NCI-H446 treated with DMSO at 0.1 percent for 48 hours (cell line): ENCODE data around the gene DYRK1B.
"Not testable (repeated sequence)": the region's sequence is repeated elsewhere in the genome, so short reads cannot be mapped to it uniquely, and the experiment has no call there.

ENCODE experiments used
- DNase-seq: peaks from one replicate; lab custom pipeline; 2025; lab: John Stamatoyannopoulos, UW

Gene DYRK1B

GRCh38 chr19:39830847-39831246, 3.1 kb downstream of the DYRK1B start:
- no peak for DNase-seq

- DNase-seq = no peak
Measured at GRCh38 chr19:39830406-39830805, 3.6 kb downstream of the DYRK1B start.

- DNase-seq = no peak
Measured at GRCh38 chr19:39829702-39830275, 4.2 kb downstream of the DYRK1B start.

GRCh38 chr19:39828654-39829032, 5.3 kb downstream of the DYRK1B start:
- DNase-seq = no peak

- no peak for DNase-seq
Measured at GRCh38 chr19:39828015-39828653, 5.8 kb downstream of the DYRK1B start.

GRCh38 chr19:39827216-39827615, 6.7 kb downstream of the DYRK1B start:
- DNase-seq = no peak

- DNase-seq = no peak
Measured at GRCh38 chr19:39826311-39826945, 7.5 kb downstream of the DYRK1B start.

GRCh38 chr19:39825531-39826076, 8.4 kb downstream of the DYRK1B start:
- DNase-seq = no peak

- no peak for DNase-seq
Measured at GRCh38 chr19:39825093-39825463, 8.9 kb downstream of the DYRK1B start.

- peak; percentile 86 for DNase-seq
Measured at GRCh38 chr19:39824143-39825092, 9.5 kb downstream of the DYRK1B start.

- no peak for DNase-seq
Measured at GRCh38 chr19:39823686-39824085, 10.3 kb downstream of the DYRK1B start.

GRCh38 chr19:39820696-39821095, 13.3 kb downstream of the DYRK1B start:
- no peak for DNase-seq

GRCh38 chr19:39819786-39820185, 14.2 kb downstream of the DYRK1B start:
- DNase-seq = no peak

GRCh38 chr19:39818626-39819097, 15.3 kb downstream of the DYRK1B start:
- DNase-seq = no peak

- no peak for DNase-seq
Measured at GRCh38 chr19:39817888-39818561, 15.9 kb downstream of the DYRK1B start.

- DNase-seq = no peak
Measured at GRCh38 chr19:39816287-39817048, 17.5 kb downstream of the DYRK1B start.

GRCh38 chr19:39814595-39814994, 19.4 kb downstream of the DYRK1B start:
- DNase-seq = no peak

- not testable (repeated sequence) for DNase-seq
Measured at GRCh38 chr19:39814111-39814510, 19.9 kb downstream of the DYRK1B start.

- no peak for DNase-seq
Measured at GRCh38 chr19:39813264-39813993, 20.5 kb downstream of the DYRK1B start.

GRCh38 chr19:39811064-39811463, 22.9 kb downstream of the DYRK1B start:
- DNase-seq = no peak
